ENCODE measurements around the gene ZEB2.

ZEB2 gene

GRCh38 chr2:144519934-144520731 lies at the start of gene ZEB2:
ZEB2 (minus strand) TSS chr2:144520119; CDS start chr2:144517350, 2,769 bp downstream.
- peak; percentile 5 for DNase-seq

GRCh38 chr2:144567745-144568144 lies 47.8 kb upstream of the ZEB2 start:
- no peak for DNase-seq

DNA sequence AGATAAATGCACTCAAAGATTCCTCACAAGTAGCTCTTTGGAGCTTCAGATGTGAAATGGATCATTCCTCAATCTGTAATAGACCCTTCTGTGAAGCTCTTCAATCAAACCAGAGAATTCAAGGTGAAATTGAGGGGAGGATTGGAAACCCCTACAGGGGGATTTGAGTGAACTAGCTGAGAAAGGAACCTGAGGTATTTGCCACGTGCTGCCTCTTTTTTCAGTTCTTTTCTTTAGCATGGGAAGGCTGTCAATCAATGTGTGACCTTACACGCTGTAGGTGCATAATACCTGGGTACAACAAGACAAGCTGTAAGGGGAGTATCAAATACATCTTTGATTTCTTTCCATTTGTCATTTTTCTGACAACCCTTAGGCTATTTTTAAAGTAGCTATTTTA lies 46.5 kb upstream of the ZEB2 start:
- no peak for DNase-seq

DNA sequence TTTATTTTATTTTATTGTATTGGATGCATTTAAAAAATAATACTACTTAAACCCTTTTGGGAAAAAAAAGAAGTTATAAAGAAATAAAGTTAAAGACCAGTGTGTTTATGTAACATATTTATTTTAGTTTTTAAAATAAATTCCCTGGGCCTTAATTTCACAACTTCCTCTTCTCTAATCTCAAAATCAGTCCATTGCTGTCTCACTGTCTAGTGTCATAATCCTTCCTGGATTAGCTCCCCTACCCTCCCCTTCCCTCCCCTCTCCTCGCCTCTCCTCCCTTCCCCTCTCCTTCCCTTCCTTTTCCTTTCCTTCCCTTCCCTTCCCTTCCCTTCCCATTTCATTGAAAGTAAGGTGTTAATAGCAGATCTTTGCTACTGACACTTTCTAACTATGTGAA lies 40.3 kb upstream of the ZEB2 start:
- no peak for DNase-seq

DNA sequence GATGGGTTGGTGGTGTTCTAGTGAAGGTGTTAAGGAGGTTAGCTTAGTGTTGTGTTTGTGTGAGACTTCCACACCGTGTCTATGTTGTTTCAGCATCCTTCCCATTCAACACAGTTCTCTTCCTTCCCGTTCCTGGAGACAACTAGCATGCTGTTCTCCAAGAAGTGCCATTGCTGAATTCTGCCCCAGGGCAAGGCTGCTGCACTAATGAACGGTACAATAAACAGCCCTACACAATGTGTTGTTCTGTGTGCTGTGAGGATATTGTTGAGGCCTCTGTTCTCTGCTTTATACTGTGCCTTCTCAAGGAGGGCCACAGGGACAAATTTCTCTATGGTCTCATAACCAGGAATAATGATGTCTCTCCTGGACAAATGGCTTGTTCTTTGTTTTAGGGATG lies 39.8 kb upstream of the ZEB2 start:
- no peak for DNase-seq

DNA sequence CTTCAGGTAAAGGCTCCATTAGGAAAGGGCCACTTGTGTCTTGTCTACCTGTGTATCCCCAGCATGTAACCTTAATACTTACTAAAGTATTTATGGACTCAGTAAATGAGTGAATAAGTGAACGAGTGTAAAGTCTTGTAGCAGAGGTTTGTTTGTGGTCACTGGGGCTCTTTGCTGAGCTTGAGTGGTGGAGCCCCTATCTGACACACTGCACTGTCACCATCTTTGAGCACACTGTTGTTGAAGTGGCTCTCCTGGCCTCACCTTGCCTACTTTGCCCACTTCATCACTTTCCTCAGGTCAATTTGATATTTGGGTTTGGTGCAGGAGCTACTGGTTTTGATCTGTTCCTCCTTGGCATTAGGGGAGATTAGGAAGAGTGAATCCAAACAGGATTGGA lies 39.3 kb upstream of the ZEB2 start:
- DNase-seq: no peak

DNA sequence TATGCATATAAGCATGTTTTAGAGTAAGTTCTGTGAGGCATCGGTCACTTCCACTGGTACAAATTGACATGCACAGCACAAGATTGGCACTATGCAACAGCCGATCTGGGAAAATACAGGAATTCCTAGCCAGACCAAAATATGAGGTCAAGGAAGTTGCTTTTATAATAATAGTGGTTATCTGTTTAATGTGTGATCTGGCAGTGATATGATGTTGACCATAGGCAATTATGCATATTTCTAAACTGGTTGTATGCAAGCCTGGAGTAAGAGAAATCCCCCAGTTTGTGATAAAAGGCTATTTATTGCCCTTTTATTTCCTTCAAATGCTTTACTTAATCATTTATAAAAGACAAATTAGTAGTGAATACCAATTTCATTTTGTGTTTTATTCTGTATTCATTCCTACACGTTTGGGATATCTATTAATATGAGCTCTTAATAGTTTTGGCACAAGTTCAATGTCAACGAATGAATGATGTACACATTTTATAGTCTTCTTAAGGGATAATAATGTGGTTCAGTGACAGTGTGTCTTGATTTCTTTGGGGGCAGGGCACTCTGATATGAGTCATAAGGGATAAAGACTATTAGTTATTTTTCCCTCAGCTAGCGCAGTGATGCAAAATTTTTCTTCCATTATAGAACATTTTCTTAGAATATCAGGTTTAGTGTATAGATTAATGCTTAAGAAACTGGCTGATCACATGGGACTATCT lies 34.7 kb upstream of the ZEB2 start:
- DNase-seq: no peak

- no peak for DNase-seq
Observed at GRCh38 chr2:144553379-144553778, 33.5 kb upstream of the ZEB2 start.

GRCh38 chr2:144552821-144553220 lies 32.9 kb upstream of the ZEB2 start:
- DNase-seq: no peak

DNA sequence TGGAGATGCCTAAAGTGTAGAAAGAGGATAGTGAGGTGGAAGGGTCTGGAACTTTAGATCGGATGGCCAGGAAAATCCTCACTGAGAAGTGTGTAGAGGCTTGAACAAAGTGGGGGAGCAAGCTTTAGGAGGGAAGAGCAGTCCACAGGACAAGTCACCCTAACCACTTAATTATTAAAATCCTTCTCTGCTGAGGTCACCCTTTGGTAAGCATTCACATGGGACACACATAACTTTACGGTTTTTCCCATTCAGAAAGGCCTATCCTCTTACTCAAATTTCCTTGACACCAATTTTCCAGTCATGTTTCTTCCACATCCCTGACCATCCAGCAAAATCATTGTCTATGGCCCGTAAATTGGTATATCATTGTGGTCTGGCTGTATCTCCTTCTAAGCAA lies 31.0 kb upstream of the ZEB2 start:
- DNase-seq: no peak

- no peak for DNase-seq
Observed at GRCh38 chr2:144550084-144550483, 30.2 kb upstream of the ZEB2 start.

DNA sequence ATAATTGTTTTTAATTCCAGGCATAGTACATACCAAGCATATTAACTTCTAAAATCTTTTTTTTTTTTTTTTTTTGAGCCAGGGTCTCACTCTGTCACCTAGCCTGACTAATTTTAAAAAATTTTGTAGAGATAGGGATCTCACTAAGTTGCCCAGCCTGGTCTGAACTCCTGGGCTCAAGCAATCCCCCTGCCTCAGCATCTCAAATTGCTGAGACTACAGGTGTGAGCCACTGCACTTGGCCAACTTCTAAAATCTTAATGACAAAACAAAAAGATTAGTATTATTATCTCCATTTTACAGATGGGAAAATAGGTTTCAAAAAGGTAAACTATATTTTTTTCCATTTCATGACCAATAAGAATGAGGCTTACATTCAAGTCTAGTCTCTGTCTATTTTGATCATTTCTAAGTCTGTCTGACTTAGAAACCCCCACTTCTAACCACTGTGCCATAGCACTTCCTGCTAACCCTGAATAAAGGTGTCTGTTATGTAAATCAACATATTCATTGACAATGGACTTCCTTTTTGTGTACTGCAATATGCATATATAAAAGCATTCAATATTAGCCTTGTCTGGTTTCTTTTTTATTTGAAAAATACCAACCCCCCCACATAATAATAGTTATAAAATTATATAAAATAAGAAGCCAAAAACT lies 28.7 kb upstream of the ZEB2 start:
- no peak for DNase-seq

DNA sequence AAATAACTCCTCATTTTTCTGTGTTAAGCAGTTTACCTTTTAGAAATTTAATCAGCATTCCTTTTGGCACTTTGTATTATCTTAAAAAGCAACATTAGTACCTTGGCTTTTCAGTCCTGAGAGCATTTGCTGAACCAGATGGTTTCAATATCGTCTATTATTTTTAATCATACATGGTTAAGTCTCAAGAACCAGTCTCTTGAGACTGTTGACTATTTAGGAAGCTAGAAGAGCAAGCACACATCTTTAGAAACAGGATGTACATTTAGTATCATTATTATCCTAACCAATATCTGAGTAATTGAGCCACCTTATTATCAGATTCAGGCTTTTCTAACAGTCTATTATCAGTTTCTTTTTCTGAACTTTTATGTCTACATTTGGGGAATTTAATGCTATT lies 28.2 kb upstream of the ZEB2 start:
- DNase-seq: no peak

DNA sequence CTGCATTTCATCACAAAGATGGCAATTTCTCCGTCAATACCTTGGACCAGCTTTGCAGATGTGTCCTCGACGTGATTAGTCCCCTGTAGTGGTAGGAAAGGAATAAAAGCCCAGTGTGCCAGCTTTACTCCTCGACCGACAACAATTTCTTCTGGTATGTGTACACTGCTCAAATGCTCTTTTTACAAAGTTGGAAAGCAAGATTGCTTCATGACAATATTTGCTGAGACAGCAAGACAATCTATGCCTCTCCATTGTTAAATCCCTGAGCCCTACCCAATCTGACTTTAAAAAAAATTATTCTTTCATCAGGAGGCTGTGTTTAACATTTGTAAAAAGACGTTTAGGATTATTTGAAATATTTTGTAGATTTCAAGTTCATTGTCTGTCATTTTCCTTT lies 27.6 kb upstream of the ZEB2 start:
- DNase-seq: no peak

DNA sequence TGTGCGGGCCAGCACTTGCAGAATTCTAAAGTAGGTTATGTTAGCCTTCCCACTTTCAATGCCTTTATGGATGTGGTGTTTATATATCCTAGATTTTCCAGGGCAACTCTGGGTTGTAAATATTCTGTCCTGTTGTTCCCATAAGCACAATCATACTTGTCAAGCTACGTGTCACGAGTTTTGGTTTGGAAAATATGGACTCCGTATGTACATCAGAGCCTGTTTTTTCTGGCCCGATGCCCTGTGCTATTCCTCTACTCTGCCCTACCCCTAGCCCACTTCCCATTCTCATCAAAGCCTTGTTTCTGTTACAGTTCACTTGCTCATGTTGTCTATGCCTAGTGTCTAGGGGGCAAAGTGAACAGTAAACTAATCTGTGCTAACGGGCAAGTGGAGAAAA lies 27.0 kb upstream of the ZEB2 start:
- no peak for DNase-seq

DNA sequence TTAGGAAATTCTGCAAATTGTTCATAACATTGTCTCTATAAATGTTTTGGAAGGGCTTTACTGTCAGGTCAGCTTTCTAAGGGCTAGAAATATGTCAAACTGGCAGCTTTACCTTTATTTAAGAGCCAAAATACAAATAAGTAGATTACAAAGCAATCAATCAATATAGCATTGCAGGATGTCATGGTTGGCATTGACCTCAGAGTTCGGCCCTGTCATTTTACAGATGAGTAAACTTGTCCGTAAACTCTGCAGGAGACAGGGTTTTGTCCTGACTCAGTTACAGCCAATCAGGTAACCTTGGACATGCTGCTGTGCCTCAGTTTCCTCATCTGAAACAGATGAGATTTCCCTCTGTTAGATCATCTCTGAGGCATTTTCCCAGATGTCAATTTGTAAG lies 25.9 kb upstream of the ZEB2 start:
- DNase-seq: no peak

DNA sequence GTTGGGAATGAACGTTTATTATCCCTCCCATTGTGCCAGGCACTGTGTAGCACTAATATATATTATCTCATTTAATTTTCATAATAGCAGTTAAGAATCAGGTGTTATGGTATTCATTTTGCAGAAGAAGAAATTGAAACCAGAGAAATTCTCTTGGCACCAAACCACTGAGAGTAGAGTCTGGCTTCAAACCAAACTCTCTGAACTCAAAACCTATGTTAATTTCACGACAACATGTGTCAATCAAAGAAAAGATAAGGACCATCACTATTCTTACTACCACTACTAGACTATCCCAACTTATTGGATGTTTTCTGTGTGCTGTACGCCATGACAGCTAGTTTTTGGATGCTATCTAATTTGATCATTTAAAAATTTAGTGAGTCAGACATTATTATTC lies 24.1 kb upstream of the ZEB2 start:
- no peak for DNase-seq

DNA sequence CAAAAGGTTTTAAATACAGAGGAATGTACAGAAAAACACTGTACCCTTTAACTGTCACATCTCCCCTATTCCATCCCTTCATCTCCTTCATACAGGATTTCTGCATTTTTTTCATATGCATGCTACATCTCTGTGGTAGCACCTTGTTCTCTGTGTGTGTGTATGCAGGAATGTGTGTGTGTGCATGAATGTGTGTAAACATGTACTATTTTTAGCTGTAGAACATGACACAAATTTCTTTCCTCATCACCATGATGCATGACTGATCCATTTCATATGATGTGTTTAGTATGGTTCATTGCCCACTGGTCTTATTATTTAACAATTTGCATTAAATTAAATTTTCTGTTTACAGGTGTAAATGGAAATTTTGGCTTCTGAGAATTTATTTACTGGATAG lies 21.5 kb upstream of the ZEB2 start:
- DNase-seq: no peak

GRCh38 chr2:144539289-144539782 lies 19.4 kb upstream of the ZEB2 start:
- DNase-seq: no peak

DNA sequence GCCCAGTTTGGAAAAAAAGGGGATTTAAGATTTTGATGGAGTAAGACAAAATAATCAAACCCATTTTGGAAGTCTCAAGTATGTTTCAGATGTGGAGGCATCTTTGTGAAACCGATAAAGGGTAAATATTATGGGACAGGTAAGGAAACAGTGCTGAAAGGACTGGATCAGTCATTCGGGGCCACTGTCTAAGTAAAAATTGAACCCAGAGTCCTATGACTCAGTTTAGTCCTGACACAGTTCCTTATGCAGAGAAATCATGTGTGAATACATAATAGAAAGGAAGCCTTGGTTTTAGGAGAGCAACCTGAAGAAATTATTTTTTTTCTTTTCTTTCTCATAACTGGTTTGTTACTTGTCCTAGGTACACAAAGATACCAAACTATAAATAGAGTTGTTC lies 15.4 kb upstream of the ZEB2 start:
- DNase-seq: no peak

- no peak for DNase-seq
Observed at GRCh38 chr2:144533221-144533620, 13.3 kb upstream of the ZEB2 start.

GRCh38 chr2:144530596-144530995 lies 10.7 kb upstream of the ZEB2 start:
- no peak for DNase-seq

- no peak for DNase-seq
Observed at GRCh38 chr2:144529841-144530240, 9.9 kb upstream of the ZEB2 start.

- no peak for DNase-seq
Observed at GRCh38 chr2:144528108-144528507, 8.2 kb upstream of the ZEB2 start.
